Fibroblast of skin of left quadriceps (primary cell): Measurements from ENCODE around the gene TTF2.
"Not testable (repeated sequence)": the region's sequence is repeated elsewhere in the genome, so short reads cannot be mapped to it uniquely, and the experiment has no call there.

Source experiments
- DNase-seq, 2 experiments: peaks; one replicate each; pipeline ENCODE4 v3.0.0-alpha.2; 2013; ENCODE audit warnings: low read depth in 2 of 2

Gene TTF2

GRCh38 chr1:117121589-117122329 lies 61.6 kb downstream of the TTF2 start, which contains the start of gene TRIM45:
TRIM45 (minus strand) TSS chr1:117121749; CDS start chr1:117121201, 548 bp downstream.
- DNase-seq = peak; percentile 93

DNA sequence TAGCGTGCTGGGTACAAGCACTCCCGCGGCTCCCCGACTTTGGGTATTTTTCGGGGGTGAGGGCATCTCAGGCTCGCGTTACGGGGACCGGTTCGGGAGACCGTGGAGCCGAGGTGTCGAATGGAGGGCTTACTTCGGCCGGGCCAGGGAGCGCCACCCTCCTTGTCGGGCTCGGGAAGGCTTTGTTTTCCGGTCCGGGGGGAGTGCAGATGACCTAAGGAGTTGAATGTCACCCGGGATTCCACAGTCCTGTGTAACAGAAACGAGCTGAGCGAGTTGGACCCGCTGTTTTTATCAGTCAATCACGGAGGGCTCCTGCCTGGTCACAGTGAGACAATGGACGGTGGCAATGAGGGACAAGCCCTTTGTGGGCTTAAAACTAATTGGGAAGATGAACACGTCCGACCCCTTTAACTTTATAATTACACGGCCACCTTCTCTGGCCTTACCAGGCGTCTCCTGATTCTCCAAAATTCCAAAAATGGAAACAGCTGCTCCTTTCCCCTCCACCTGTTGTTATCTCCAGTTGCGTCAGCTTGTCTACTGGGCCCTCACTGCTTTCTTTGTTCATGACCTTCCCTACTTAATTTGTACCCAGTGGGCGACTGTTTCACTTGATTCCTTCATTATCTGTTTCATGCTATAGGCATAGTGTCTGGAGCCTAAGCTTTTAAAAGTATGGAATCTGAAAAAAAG lies 62.4 kb downstream of the TTF2 start:
- DNase-seq = no peak

- DNase-seq = no peak
These were observed 63.1 kb downstream of the TTF2 start for GRCh38 chr1:117123274-117123673.

GRCh38 chr1:117124661-117125060 lies 64.5 kb downstream of the TTF2 start:
- DNase-seq = no peak

GRCh38 chr1:117127795-117128194 lies 67.7 kb downstream of the TTF2 start:
- DNase-seq = no peak

DNA sequence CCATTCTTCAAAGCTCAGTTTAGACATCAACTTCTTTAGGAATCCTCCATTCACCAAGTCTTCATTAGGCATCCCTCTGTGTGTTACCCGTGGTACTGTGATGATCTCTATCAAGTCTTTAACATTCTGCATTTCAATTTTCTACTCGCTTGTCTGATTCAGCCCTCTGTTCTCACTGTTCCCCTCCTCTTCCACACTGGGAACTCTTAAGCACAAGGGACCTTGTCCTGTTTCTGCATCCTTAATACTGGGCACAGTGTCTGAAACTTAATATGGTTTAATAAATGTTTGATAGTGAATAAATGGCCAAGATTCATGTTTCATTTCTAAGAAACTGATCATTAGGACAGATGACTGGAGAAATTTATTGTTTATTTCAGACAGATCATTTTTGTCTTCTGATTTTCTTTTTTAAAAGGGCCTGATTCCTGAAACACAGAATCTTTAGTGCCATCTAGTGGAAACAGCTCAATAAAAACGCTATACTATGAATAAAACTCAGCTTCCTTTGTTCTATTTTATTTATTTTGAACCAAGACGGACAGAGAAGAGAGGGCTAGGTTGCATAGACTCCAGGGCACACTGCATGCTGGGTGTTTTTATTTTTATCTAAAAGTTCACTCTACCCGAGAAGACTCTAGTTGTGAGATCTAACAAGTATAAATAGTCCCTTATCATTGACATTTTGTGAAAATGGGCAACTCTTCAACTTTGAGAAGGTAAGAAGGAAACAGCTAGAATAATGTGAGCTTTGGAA lies 68.4 kb downstream of the TTF2 start:
- peak in 1 of 2 experiments; percentile 24 for DNase-seq

GRCh38 chr1:117130526-117130925 lies 70.4 kb downstream of the TTF2 start:
- no peak for DNase-seq

DNA sequence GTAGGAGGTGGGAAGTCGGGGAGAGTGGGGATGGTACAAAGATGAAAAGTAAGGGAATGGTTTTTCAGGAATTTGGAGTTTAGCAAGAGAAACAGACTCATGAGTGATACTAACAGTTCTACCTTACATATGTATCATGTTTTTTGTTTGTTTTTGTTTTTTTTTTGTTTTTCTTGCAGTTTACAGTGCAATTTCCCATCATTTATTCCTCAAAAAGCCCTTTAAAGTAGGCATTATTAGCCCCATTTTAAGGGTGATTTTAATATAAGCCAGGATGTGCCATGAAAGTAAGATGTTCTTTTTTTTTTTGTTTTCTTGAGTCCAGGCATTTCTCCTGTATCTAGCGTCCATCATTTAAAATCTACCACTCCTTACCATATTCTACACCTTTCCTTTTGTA lies 75.2 kb downstream of the TTF2 start:
- DNase-seq = no peak

DNA sequence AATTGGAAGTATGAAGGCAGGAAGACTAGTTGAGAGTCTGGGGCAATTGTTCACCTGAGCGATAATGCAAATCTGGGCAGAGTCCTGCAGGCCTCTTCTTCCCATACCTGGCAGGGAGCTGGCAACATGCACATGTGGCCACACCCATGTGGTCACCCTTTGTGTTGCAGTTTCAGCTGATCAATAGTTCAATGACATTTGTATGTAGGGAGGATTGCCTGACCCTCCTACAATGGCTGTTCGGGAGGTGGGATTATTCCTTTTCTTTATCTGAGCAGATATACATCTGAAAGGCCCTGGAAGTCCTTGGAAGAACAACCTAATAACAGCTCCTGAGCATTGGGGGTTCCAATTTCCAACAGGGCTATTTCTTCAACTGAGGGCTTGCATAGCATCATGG lies 76.6 kb downstream of the TTF2 start:
- DNase-seq = no peak

- DNase-seq = no peak
These were observed 77.2 kb downstream of the TTF2 start for GRCh38 chr1:117137281-117137855.

DNA sequence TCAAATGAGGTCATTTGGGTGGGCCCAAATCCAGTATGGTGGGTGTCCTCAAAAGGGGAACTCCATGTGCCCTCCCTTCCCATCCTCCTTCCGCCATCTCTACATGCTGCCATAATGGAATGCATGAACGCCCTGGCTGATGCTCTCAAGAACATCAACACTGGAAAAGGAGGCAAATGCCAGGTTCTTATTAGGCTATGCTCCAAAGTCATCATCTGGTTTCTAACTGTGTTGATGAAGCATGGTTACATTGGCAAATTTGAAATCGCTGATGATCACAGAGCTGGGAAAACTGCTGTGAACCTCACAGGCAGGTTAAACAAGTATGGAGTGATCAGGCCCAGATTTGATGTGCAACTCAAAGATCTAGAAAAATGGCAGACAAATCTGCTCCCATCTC lies 78.0 kb downstream of the TTF2 start:
- DNase-seq = no peak

GRCh38 chr1:117138561-117138960 lies 78.4 kb downstream of the TTF2 start:
- DNase-seq = no peak

DNA sequence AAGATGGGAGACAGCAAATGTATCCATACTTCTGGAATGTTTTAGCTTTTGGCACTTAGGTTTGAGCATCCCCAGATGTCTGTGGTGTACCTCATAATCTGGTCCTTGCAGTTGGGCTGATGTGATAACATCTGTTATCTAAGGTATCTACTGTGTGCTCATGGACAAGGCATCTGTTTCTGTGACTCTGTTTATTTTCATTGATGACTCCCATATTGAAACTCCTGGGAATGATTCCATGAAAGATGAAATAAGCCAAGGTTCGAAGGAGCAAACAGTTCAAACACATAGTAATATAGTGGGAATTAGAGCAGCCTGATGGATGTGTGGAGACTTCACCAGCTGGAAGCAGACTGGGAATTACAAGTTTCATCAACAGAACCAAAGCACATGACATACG lies 82.1 kb downstream of the TTF2 start:
- peak; percentile 76 to 79 for DNase-seq

- no peak for DNase-seq
These were observed 83.0 kb downstream of the TTF2 start for GRCh38 chr1:117143172-117143571.

DNA sequence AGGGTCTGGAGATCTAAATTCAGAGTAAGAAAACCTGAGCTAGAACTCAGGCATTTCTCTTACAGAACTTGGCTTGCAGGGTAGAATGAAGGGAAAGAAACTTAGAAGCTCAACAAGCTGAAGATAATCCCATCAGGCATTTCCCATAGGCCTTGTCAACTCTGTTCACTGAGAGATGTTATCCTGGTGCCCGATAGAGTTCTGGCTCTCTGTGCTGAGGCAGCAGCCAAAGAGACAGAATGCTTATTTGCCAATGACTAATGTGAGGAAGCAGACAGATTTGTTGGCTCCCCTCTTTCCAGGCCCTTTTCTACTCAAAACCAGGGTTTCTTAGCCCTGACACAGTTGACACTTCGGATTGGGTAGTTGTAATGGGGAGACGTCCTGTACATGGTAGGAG lies 83.7 kb downstream of the TTF2 start:
- no peak for DNase-seq

DNA sequence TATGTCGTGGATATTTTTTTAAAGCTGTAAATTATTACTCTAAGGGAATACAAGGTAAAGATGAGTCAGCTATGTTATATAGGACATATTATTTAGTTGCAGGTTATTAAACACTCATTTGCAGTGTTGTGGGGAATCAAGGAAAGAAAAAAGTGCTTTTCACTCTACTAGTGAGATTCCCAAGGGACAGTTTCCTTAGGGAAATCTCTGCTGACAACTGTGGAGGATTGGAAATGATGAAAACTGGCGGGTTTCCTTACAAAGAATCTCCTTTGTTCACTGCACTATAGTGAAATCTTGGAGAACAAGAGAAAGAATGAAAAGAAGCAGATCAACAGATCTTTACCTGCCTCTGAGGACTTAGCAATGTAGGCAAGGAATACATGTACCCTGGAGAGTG lies 85.9 kb downstream of the TTF2 start:
- no peak for DNase-seq

- DNase-seq = peak; percentile 90 to 91
These were observed 86.6 kb downstream of the TTF2 start for GRCh38 chr1:117146575-117147340.

GRCh38 chr1:117147341-117147831 lies 87.3 kb downstream of the TTF2 start:
- no peak for DNase-seq

DNA sequence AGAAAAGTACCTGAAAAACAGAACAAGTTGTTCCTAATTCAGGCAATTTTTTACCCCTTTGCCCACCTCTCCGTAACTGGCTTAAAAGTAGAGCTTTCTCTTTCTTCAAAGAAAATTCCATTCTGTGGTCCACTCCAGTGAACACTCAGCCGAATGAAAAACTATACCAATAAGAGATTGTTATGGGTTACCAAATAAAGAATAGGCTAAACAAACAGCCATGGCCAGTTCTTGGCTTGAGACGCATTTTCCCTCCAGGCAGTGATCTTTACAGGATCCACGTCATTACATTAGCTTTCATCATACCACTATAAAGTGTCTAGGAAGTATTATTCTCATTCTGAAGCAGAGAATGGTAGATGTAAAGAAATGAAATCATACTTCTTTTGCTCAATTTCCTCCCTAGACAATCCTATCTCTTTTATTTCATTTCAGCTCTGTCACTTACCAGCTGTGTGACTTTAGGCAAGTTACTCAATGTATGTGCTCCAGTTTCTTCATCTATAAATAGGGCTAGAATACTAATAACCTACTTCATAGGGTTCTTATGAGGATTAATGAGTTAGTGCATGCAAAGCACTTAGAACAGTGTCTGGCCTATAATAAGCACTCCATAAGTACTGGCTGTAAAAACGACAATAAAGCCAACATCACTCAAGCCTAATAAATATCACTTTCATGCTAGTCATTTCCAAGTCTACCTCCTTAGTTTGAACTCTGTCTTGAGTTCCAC lies 87.9 kb downstream of the TTF2 start:
- DNase-seq = no peak

- no peak for DNase-seq
These were observed 90.2 kb downstream of the TTF2 start for GRCh38 chr1:117150316-117150715.

DNA sequence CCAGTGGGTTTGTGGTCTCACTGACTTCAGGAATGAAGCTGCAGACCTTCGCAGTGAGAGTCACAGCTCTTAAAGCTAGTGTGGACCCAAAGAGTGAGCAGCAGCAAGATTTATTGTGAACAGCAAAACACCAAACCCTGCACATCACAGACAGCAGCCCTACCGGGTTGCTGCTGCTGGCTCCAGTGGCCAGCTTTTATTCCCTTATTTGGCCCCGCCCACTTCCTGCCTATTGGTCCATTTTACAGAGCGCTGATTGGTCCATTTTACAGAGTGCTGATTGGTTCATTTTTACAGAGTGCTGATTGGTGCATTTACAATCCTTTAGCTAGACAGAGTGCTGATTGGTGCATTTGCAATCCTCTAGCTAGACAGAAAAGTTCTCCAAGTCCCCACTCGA lies 91.2 kb downstream of the TTF2 start:
- not testable (repeated sequence) for DNase-seq
